Natural killer cell treated with Interleukin-12 subunit alpha and Interleukin-12 subunit beta and Interleukin-15 and Interleukin-18, amount 100 ng/mL, for 72 hours (primary cell): Measurements from ENCODE around the gene PI4KB. TPM values are rescaled to one million over a fixed set of nuclear protein-coding genes. Genes with fewer than 3 reads are reported as not detected.
A peak's percentile ranks its signal among the peaks of the same experiment; 100 is the strongest.

Source experiments
- ATAC-seq, 2 donors: fragments of 150-1000 bp; cut with Tn5 transposase in 1 of 2; sonication (Bioruptor Pico), chemical (Tn5 transposase) in 1 of 2; 2 replicates each; pipeline ENCODE4 v1.10.0; 2021
- DNase-seq: peaks from one replicate; pipeline ENCODE4 v3.0.0; 2022; ENCODE audit warnings: low spot score
- H3K27ac Mint-ChIP-seq, 2 donors: 1 replicate in 1 of 2; 2 replicates in 1 of 2; pipeline ENCODE4 v1.8.0; 2022; ENCODE audit warnings: mixed read lengths in 2 of 2, mild to moderate bottlenecking in 1 of 2, moderate library complexity in 1 of 2
- H3K27me3 Mint-ChIP-seq, 2 donors: 1 replicate in 1 of 2; 2 replicates in 1 of 2; pipeline ENCODE4 v1.8.0; 2022; ENCODE audit warnings: mixed read lengths in 2 of 2
- H3K36me3 Mint-ChIP-seq: one replicate; pipeline ENCODE4 v1.8.0; 2022; ENCODE audit warnings: mixed read lengths
- H3K4me1 Mint-ChIP-seq, 2 donors: 1 replicate in 1 of 2; 2 replicates in 1 of 2; pipeline ENCODE4 v1.8.0; 2022; ENCODE audit warnings: low read depth in 2 of 2, mixed read lengths in 2 of 2, mild to moderate bottlenecking in 1 of 2
- H3K4me3 Mint-ChIP-seq: one replicate; pipeline ENCODE4 v1.8.0; 2022; ENCODE audit warnings: mixed read lengths
- H3K9me3 Mint-ChIP-seq: 2 replicates; pipeline ENCODE4 v1.8.0; 2022; ENCODE audit warnings: mixed read lengths
- total RNA-seq, 2 donors: library from RNA; stranded (reverse); gene quantifications; one replicate each; pipeline ENCODE4 v1.2.3, GENCODE V29; 2022

Gene PI4KB
- total RNA-seq, 2 donors from 2014 or later = 69.9 to 82.3 TPM

DNA sequence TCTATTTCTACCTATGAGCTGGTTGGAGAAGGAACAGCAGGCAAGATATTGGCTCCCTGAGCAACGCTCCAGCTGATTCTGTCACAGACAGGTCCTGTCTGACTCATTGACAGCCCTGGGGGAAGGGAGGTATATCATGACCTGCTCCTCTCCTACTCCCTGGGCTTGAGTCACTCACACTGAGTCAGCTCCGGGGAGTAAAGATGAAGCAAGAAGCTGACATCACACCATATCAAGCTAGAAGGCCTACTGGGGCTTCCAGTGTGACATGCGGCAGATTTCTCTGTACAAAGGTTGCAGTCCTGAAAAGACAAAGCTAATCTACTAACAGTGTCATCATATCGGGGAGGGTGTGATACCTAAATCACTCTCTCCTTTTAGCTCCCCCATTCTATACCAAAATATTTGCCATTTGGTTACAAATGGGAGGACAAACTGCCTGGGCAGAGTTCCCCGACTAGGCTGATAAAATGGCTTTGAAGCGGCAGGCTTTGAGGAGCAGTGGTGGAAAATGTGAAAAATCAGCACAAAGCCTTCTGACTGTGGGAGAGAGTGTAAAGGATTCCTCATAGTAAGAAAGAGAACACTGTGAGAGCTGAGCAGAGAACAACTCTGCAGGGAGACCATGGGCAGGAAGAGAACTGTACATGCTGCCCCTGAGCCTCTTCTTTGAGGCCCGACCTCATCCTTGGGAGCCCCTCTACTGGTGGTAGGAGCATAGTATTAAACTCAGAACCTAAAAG is 15.5 kb downstream of the PI4KB start:
- ATAC-seq (peak; percentile 100), DNase-seq (peak; percentile 90)
- H3K9me3 Mint-ChIP-seq = no peaks in the 10 kb centered on the region
- peaks cover 21% of the 10 kb centered on the region for H3K36me3 Mint-ChIP-seq
- H3K4me3 Mint-ChIP-seq = peak overlapping the region; percentile 59
- peak overlapping the region; percentile 98 to 99 for H3K27ac Mint-ChIP-seq
- H3K4me1 Mint-ChIP-seq = peaks cover 32 to 46% of the 10 kb centered on the region in 2 donors
- H3K27me3 Mint-ChIP-seq = no peaks in the 10 kb centered on the region

DNA sequence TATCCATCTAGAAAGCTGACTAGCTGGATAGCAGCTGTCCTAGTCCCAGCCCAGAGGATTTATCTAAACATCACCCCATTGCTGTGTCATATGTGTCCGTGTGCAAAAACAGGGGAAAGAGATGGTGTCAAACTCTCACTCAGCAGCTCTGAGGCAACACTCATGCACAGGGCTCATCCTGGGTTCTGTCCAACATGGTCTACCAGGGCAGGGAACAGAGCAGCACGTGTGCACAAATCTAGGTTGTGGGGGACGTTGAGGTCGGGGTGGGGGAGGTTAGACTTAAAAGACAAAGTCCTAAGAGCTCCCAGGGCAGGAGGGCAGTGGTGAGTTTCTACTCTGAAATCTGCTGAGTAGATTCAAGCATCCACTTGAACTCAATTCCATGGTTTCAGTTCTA is 16.2 kb downstream of the PI4KB start:
- Mint-ChIP-seq H3K27me3 (no peaks in the 10 kb centered on the region), H3K4me3 (peak overlapping the region; percentile 59), H3K27ac (peak overlapping the region; percentile 98 to 99), H3K4me1 (peaks cover 32 to 46% of the 10 kb centered on the region in 2 donors), H3K9me3 (no peaks in the 10 kb centered on the region), H3K36me3 (peaks cover 26% of the 10 kb centered on the region)
- DNase-seq = no peak
- ATAC-seq = peak in 1 of 2 donors; percentile 14

DNA sequence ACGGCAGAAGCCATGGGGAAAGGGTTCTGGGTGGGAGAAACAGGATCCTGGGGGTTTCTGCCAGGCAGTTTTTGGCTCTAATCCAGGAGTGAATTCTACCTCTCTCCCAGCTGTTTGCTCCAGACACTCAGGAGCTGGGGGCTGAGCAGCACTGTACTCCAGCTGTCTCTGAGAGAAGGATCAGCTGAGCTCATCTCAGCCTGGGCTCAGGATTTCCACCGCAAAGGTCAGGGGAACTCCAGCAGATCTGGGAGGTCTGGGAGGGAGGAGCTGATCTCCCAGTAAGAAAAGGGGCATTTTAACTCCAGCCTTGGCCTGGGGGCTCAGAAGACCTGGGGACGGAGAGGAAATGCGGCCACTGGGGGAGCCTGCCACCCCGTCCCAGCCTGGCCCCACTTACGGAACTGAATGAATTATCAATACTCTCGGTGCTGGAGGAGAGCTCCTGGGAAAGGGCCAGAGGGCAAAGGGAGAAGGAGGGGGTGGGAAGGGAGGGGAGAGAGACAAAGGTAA is 17.3 kb downstream of the PI4KB start:
- Mint-ChIP-seq H3K4me1 (peaks cover 32 to 42% of the 10 kb centered on the region in 2 donors), H3K9me3 (no peaks in the 10 kb centered on the region), H3K4me3 (no peak overlapping the region), H3K27me3 (no peaks in the 10 kb centered on the region), H3K27ac (peak overlapping the region; percentile 98 to 99), H3K36me3 (peaks cover 36% of the 10 kb centered on the region)
- ATAC-seq = no peak
- no peak for DNase-seq

DNA sequence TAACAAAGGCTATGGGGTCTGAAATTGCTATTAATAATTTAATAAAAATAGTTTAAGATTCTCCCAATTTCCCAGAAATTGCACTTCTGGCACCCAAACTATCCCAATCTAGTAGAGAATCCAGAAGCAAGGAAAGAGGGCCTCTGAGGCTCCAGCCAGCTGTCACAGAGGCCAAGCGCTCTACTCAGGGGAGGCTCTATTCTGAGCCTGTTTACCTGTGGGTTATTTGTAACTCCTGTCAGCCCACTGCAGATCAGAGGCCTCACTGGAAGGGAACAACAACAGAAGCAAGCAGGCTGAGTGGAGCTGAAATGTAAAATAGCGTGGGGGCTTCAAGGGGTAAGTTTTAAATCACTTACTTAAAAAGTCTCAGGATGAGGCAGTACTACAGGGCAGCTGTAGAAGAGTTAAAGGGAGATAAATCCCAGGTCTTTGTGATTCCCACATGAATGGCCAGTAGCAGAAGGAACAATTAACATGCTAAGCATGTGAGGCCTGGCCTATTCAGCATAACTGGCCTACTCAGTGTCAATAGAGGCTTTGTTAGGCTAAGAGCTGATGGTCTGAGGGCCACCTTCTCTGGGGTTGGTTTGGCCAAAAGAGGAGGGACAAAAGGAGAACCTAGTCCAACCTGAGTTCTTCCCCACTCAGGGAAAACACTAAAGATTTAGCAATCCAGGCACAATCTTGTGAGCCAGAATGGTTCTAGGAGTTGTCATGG is 32.3 kb downstream of the PI4KB start:
- peak; percentile 50 for DNase-seq
- no peaks in the 10 kb centered on the region for H3K9me3 Mint-ChIP-seq
- no peaks in the 10 kb centered on the region for H3K27me3 Mint-ChIP-seq
- peak overlapping the region; percentile 64 to 87 for H3K27ac Mint-ChIP-seq
- no peak overlapping the region for H3K4me3 Mint-ChIP-seq
- H3K4me1 Mint-ChIP-seq = peaks cover 15 to 27% of the 10 kb centered on the region in 2 donors
- peaks cover 18% of the 10 kb centered on the region for H3K36me3 Mint-ChIP-seq
- no peak for ATAC-seq

DNA sequence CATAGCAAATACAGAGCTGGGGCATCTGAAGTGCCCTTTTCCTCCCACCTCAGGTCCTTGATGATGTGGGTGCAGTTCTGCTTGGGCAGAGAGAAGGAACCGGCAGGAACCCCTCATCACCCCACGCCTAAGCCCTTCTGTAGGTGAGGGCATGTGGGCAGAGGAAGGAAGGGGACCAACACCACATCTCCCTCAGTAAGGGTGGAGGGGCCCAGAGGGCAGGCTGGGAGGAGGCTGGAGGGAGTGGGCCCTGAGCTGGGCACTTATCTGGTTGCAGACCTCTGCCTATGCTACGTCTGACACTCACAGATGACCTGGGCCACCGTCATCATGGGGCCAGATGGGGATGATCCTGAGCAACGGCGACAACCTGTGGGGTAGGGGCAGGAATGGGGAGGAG is 34.1 kb downstream of the PI4KB start:
- H3K27ac Mint-ChIP-seq = peak overlapping the region; percentile 64 to 87
- ATAC-seq = no peak

DNA sequence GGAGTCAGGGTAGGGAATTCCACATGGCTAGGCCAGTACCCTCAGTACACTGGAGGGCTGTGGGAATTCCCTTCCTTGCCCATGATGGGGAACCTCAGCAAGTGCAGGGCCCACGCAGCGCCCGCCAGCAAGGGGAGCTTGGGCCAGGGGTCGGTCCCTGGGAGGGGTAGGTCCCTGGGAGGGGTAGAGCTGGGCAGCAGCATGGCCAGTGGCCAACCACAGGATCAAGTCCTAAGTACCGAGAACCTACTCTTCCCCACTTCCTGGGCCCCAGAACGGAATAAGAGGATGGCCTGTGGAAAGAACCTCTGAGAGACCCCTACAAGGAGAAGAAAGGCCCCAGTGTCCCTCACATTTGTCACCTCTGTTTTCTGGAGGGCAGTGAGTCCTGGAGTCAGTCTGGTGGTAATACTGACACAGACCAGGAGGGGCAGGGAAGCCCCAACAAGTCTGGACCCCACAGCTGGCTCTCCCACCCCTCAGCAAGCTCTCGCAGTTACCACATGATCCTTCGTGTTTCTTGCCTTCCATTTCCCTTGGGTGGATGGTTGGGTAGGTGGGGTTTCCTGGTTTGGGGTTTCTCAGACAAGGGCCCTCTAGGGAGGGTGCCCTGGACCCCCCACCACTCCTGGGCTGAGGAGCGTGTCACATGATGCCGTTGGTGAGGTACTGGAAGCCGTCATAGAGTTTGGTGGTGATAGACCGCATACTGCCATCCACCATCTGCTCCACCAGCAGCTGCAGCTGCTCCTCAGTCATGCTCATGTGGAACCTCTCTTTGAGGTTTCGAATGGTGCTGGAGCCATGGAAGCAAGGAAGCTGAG is 34.8 kb downstream of the PI4KB start:
- peak in 1 of 2 donors; percentile 50 for ATAC-seq
- no peak overlapping the region for H3K4me3 Mint-ChIP-seq
- H3K36me3 Mint-ChIP-seq = peaks cover 7% of the 10 kb centered on the region
- peak overlapping the region; percentile 64 to 87 for H3K27ac Mint-ChIP-seq
- H3K4me1 Mint-ChIP-seq = peaks cover 29 to 38% of the 10 kb centered on the region in 2 donors
- no peaks in the 10 kb centered on the region for H3K27me3 Mint-ChIP-seq
- peak; percentile 44 for DNase-seq
- no peaks in the 10 kb centered on the region for H3K9me3 Mint-ChIP-seq

More for the DNA sequence above, 34.1 kb downstream of the PI4KB start:
- H3K36me3 Mint-ChIP-seq = peaks cover 7% of the 10 kb centered on the region
- H3K9me3 Mint-ChIP-seq = no peaks in the 10 kb centered on the region
- no peak overlapping the region for H3K4me3 Mint-ChIP-seq
- H3K27me3 Mint-ChIP-seq = no peaks in the 10 kb centered on the region
- peaks cover 29 to 38% of the 10 kb centered on the region in 2 donors for H3K4me1 Mint-ChIP-seq
- DNase-seq = peak; percentile 46

DNA sequence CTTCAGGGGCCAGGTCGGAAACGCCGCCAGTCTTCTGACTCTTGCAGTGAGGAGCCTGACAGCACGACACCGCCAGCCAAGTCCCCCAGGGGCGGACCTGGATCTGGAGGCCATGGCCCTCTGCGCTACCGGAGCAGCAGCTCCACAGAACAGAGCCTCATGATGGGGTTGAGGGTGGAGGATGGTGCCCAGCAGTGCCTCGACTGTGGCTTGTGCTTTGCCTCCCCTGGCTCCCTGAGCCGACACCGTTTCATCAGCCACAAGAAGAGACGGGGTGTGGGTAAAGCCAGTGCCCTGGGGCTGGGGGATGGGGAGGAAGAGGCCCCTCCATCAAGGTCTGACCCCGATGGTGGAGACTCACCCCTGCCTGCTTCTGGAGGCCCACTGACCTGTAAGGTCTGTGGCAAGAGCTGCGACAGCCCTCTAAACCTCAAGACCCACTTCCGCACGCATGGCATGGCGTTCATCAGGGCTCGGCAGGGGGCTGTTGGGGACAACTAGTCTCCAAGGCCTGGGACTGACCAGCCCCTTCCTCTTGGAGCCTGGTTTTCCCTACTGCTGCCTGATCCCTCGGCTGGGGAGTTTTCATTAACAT is 36.4 kb downstream of the PI4KB start:
- DNase-seq (peak; percentile 83), ATAC-seq (peak; percentile 81 to 85)
- H3K4me3 Mint-ChIP-seq = peak overlapping the region; percentile 55

DNA sequence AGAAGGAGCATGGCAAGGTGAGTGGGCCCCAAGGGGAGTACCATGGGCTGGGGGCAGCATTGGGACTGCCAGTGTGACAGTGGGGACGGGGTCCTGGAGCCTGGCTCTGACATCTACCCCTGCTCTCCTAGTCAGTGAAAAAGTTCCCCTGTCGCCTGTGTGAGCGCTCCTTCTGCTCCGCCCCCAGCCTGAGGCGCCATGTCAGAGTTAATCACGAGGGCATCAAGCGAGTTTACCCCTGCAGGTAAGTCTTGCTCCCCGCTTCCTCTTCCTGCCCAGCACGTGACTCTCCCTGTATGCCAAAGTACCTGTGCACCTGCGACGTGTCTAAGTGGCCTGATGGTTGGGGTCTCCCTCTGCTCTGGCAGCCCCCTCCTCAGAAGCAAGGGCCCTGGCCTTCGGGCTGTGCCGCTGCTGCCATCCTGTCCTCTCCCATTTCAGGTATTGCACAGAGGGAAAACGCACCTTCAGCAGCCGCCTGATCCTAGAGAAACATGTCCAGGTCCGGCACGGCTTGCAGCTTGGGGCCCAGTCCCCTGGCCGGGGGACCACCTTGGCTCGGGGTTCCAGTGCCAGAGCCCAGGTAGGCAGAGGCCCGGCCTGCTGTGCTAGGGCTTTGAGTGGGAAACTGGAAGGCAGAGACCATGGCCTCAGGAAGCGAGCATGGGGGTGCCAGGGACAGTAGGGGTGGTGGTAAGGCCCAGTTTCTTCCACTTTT is 37.1 kb downstream of the PI4KB start:
- Mint-ChIP-seq H3K4me3 (peak overlapping the region; percentile 55), H3K9me3 (no peaks in the 10 kb centered on the region), H3K27ac (peak overlapping the region; percentile 76 to 82), H3K4me1 (peaks cover 34 to 44% of the 10 kb centered on the region in 2 donors), H3K27me3 (no peaks in the 10 kb centered on the region), H3K36me3 (peaks cover 12% of the 10 kb centered on the region)
- ATAC-seq = no peak
- no peak for DNase-seq

More for the DNA sequence above, 36.4 kb downstream of the PI4KB start:
- Mint-ChIP-seq H3K36me3 (peaks cover 11% of the 10 kb centered on the region), H3K9me3 (no peaks in the 10 kb centered on the region), H3K27me3 (no peaks in the 10 kb centered on the region), H3K27ac (peak overlapping the region; percentile 76 to 82), H3K4me1 (peaks cover 32 to 42% of the 10 kb centered on the region in 2 donors)

DNA sequence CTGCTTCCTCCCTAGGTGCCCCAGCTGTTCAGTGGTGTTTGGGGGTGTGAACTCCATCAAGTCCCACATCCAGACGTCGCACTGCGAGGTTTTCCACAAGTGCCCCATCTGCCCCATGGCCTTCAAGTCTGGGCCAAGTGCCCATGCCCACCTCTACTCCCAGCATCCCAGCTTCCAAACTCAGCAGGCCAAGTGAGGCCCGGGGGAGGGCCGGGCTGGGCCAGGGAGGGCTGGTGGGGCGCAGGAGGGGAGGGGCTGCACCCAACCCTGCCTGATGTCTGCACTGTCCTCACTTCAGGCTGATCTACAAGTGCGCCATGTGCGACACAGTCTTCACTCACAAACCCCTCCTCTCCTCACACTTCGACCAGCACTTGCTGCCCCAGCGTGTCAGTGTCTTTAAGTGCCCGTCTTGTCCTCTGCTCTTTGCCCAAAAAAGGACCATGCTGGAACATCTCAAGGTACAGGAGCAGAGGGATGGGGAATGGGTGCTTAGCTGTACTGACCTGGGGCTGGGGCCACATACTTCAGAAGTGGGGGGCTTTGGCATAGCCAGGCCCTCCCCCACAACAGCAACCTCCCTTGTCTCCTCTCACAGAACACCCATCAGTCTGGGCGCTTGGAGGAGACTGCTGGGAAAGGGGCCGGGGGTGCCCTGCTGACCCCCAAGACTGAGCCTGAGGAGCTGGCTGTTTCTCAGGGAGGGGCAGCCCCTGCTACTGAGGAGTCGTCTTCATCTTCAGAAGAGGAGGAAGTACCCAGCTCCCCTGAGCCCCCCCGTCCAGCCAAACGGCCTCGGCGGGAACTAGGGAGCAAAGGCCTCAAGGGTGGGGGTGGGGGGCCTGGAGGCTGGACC is 37.9 kb downstream of the PI4KB start:
- H3K9me3 Mint-ChIP-seq = no peaks in the 10 kb centered on the region
- no peak for DNase-seq
- H3K4me1 Mint-ChIP-seq = peaks cover 38 to 47% of the 10 kb centered on the region in 2 donors
- peak overlapping the region; percentile 49 for H3K4me3 Mint-ChIP-seq
- peaks cover 12% of the 10 kb centered on the region for H3K36me3 Mint-ChIP-seq
- ATAC-seq = no peak
- H3K27me3 Mint-ChIP-seq = no peaks in the 10 kb centered on the region
- H3K27ac Mint-ChIP-seq = peak overlapping the region; percentile 76 to 77

DNA sequence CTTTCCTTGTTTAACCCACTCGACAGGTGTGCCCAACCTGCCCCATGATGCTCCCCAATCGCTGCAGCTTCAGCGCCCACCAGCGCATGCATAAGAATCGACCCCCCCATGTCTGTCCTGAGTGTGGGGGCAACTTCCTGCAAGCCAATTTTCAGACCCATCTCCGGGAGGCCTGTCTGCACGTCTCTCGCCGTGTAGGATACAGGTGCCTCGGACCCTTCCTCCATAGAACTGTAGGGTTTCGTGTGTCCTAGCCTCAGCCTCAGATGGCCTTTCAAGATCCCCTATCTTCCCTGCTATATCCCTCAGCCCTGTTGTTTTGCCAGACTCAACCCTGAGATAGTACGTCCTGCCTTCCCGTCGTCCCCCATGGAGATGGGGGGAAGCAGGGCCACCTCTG is 38.7 kb downstream of the PI4KB start:
- no peak for ATAC-seq
- Mint-ChIP-seq H3K27me3 (no peaks in the 10 kb centered on the region), H3K36me3 (peaks cover 12% of the 10 kb centered on the region), H3K9me3 (no peaks in the 10 kb centered on the region), H3K27ac (peak overlapping the region; percentile 76 to 77), H3K4me1 (peaks cover 46 to 54% of the 10 kb centered on the region in 2 donors), H3K4me3 (peak overlapping the region; percentile 49)
- no peak for DNase-seq

DNA sequence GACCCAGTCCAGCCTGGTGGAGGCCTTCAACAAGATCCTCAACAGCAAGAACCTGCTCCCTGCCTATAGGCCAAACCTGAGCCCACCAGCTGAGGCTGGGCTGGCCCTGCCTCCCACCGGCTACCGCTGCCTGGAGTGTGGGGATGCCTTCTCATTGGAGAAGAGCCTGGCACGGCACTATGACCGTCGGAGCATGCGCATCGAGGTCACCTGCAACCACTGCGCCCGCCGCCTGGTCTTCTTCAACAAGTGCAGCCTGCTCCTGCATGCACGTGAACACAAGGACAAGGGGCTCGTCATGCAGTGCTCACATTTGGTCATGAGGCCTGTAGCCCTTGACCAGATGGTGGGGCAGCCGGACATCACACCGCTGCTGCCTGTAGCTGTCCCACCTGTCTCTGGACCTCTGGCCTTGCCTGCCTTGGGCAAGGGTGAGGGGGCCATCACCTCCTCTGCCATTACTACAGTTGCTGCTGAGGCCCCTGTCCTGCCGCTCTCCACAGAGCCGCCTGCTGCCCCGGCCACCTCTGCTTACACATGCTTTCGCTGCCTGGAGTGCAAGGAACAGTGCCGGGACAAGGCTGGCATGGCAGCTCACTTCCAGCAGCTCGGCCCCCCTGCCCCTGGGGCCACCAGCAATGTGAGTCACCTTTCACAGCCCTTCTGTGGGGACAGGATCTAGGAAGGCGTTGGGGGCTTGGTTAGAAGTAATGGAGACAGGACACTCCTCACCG is 39.3 kb downstream of the PI4KB start:
- DNase-seq (no peak), ATAC-seq (no peak)
- Mint-ChIP-seq H3K27me3 (no peaks in the 10 kb centered on the region), H3K27ac (peak overlapping the region; percentile 76 to 77), H3K4me1 (peaks cover 51 to 55% of the 10 kb centered on the region in 2 donors), H3K36me3 (peaks cover 12% of the 10 kb centered on the region), H3K4me3 (no peak overlapping the region), H3K9me3 (no peaks in the 10 kb centered on the region)
